ENCODE data around the gene CCDC7. TPM values are rescaled to one million over a fixed set of nuclear protein-coding genes. Genes with fewer than 3 reads are reported as not detected.

Gene CCDC7
- total RNA-seq, 1 experiment from 2014 or later, result 7.4 TPM

GRCh38 chr10:32411797-32412498, 34.0 kb upstream of the CCDC7 start:
- no peaks in the 10 kb centered on the region for H3K9me3 Mint-ChIP-seq (ENCODE audit: low read depth, unreplicated experiment)
- no peaks in the 10 kb centered on the region for H3K27me3 Mint-ChIP-seq (ENCODE audit: unreplicated experiment)
- no peak overlapping the region for H3K27ac Mint-ChIP-seq (ENCODE audit: unreplicated experiment)
- no peaks in the 10 kb centered on the region for H3K36me3 Mint-ChIP-seq (ENCODE audit: insufficient read depth, unreplicated experiment)
- H3K4me1 Mint-ChIP-seq (ENCODE audit: low read depth, unreplicated experiment), result peaks cover 13% of the 10 kb centered on the region
- CTCF ChIA-PET, result no interaction called here
- H3K4me3 Mint-ChIP-seq (ENCODE audit: low read depth, unreplicated experiment), result no peak overlapping the region
- no peak for TF ChIP-seq CTCF (IDR thresholded peaks at IDR 0.05; ENCODE audit: unreplicated experiment)
- DNase-seq, result no peak
- intact Hi-C loops (cut with micrococcal nuclease; ENCODE audit: unreplicated experiment), result no loop called here
- BruUV-seq (replicated peaks), result no TSS peak

GRCh38 chr10:32412499-32412853, 33.5 kb upstream of the CCDC7 start:
- Mint-ChIP-seq H3K27ac (ENCODE audit: unreplicated experiment) (no peak overlapping the region), H3K4me3 (ENCODE audit: low read depth, unreplicated experiment) (no peak overlapping the region), H3K36me3 (ENCODE audit: insufficient read depth, unreplicated experiment) (no peaks in the 10 kb centered on the region), H3K4me1 (ENCODE audit: low read depth, unreplicated experiment) (peaks cover 13% of the 10 kb centered on the region), H3K27me3 (ENCODE audit: unreplicated experiment) (no peaks in the 10 kb centered on the region), H3K9me3 (ENCODE audit: low read depth, unreplicated experiment) (no peaks in the 10 kb centered on the region)
- intact Hi-C loops (cut with micrococcal nuclease; ENCODE audit: unreplicated experiment), result no loop called here
- no TSS peak for BruUV-seq (replicated peaks)
- DNase-seq, result no peak
- no peak for TF ChIP-seq CTCF (IDR thresholded peaks at IDR 0.05; ENCODE audit: unreplicated experiment)
- CTCF ChIA-PET, result no interaction called here

DNA sequence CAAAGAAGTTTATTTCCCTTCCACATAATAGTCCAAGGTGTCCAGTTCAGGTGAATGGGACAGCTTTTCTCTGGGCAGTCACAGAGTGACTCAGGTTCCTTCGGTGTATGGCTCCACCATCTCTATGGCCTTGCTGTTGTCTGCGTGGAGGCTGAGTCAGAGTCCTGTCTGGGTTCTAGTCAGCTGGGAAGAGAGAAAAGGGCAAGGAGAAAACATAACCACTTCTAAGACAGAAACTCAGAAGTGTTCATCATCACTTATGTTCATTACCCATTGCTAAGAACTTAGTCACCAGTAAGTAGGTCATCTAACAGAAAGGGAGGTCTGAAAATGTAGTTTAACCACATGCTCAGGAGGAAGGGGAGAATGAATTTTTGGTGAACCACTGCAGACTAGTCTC, 32.4 kb upstream of the CCDC7 start:
- DNase-seq, result peak; percentile 28
- Mint-ChIP-seq H3K4me3 (ENCODE audit: low read depth, unreplicated experiment) (no peak overlapping the region), H3K27me3 (ENCODE audit: unreplicated experiment) (no peaks in the 10 kb centered on the region), H3K36me3 (ENCODE audit: insufficient read depth, unreplicated experiment) (no peaks in the 10 kb centered on the region), H3K9me3 (ENCODE audit: low read depth, unreplicated experiment) (no peaks in the 10 kb centered on the region), H3K4me1 (ENCODE audit: low read depth, unreplicated experiment) (peaks cover 13% of the 10 kb centered on the region), H3K27ac (ENCODE audit: unreplicated experiment) (no peak overlapping the region)
- intact Hi-C loops (cut with micrococcal nuclease; ENCODE audit: unreplicated experiment), result no loop called here
- CTCF ChIA-PET, result no interaction called here
- BruUV-seq (replicated peaks), result no TSS peak
- TF ChIP-seq CTCF (IDR thresholded peaks at IDR 0.05; ENCODE audit: unreplicated experiment), result no peak

- CTCF ChIA-PET, result no interaction called here
Observed at GRCh38 chr10:32415361-32415760, 30.6 kb upstream of the CCDC7 start.

More at GRCh38 chr10:32415361-32415760, 30.6 kb upstream of the CCDC7 start:
- intact Hi-C loops (cut with micrococcal nuclease; ENCODE audit: unreplicated experiment), result no loop called here
- H3K9me3 Mint-ChIP-seq (ENCODE audit: low read depth, unreplicated experiment), result no peaks in the 10 kb centered on the region
- BruUV-seq (replicated peaks), result no TSS peak
- H3K4me3 Mint-ChIP-seq (ENCODE audit: low read depth, unreplicated experiment), result no peak overlapping the region
- no peaks in the 10 kb centered on the region for H3K36me3 Mint-ChIP-seq (ENCODE audit: insufficient read depth, unreplicated experiment)
- peaks cover 13% of the 10 kb centered on the region for H3K4me1 Mint-ChIP-seq (ENCODE audit: low read depth, unreplicated experiment)
- TF ChIP-seq CTCF (IDR thresholded peaks at IDR 0.05; ENCODE audit: unreplicated experiment), result no peak
- no peaks in the 10 kb centered on the region for H3K27me3 Mint-ChIP-seq (ENCODE audit: unreplicated experiment)
- H3K27ac Mint-ChIP-seq (ENCODE audit: unreplicated experiment), result no peak overlapping the region
- DNase-seq, result no peak

All from Calu3 (cell line).